Vagina (tissue), 2 donors: ENCODE measurements around the gene TBX1. TPM values are rescaled to one million over a fixed set of nuclear protein-coding genes. Genes with fewer than 3 reads are reported as not detected.

Experiments
- DNase-seq, 2 donors: peaks; one replicate each; pipeline ENCODE4 v3.0.0-alpha.2; 2017; ENCODE audit errors: extremely low spot score in 2 of 2
- H3K27ac ChIP-seq: fragments of 200-600 bp; sonication (generic); one replicate; pipeline ENCODE4 v1.5.1; 2019
- H3K27me3 ChIP-seq: fragments of 200-600 bp; sonication (generic); one replicate; pipeline ENCODE4 v1.5.1; 2019
- H3K36me3 ChIP-seq, 2 donors: fragments of 200-600 bp; sonication (generic); one replicate each; pipeline ENCODE4 v1.5.1; 2017 to 2019
- H3K4me1 ChIP-seq: fragments of 200-600 bp; sonication (generic); one replicate; pipeline ENCODE4 v1.5.1; 2019
- H3K4me3 ChIP-seq, 2 donors: fragments of 200-600 bp; sonication (generic); 1 replicate in 1 of 2; 2 replicates in 1 of 2; pipeline ENCODE4 v1.5.1; 2016 to 2019
- H3K9me3 ChIP-seq: fragments of 200-600 bp; sonication (generic); one replicate; pipeline ENCODE4 v1.5.1; 2019
- CTCF ChIP-seq, 3 experiments: fragments of 450-650 bp in 2 of 3; fragments of 200-600 bp in 1 of 3; sonication (generic) in 1 of 3; IDR thresholded peaks; one replicate each; pipeline ENCODE4 v1.5.1; 2017 to 2019; ENCODE audit warnings: antibody characterized with exemption in 3 of 3, mild to moderate bottlenecking in 2 of 3, moderate library complexity in 2 of 3
- POLR2A ChIP-seq, 2 donors: fragments of 450-650 bp; IDR thresholded peaks; one replicate each; pipeline ENCODE4 v1.6.1; 2017; ENCODE audit warnings: antibody characterized with exemption in 2 of 2, mild to moderate bottlenecking in 2 of 2, moderate library complexity in 2 of 2
- POLR2AphosphoS5 ChIP-seq, 2 donors: sonication (generic); formaldehyde crosslinking; IDR thresholded peaks; one replicate each; pipeline ENCODE4 v1.9.0; 2017; ENCODE audit warnings: antibody characterized with exemption in 2 of 2, mild to moderate bottlenecking in 2 of 2, low read depth in 1 of 2; ENCODE audit not compliant: insufficient read depth in 1 of 2
- intact Hi-C: fragments of 100-400 bp; cut with DNase I; formaldehyde crosslinking; loops from one replicate; pipeline ENCODE4 v1.15.1; 2023
- total RNA-seq: library from RNA; depleted of rRNA; stranded (reverse); fragments of >200 nt; gene quantifications from one replicate; pipeline ENCODE4 v1.2.3, GENCODE V29; 2016

Gene TBX1
- total RNA-seq, 1 donor from 2014 or later, result 7.1 TPM

- Histone ChIP-seq H3K36me3 (no peaks in the 10 kb centered on the region), H3K27ac (no peak overlapping the region), H3K4me3 (no peak overlapping the region), H3K4me1 (no peaks in the 10 kb centered on the region), H3K27me3 (no peaks in the 10 kb centered on the region), H3K9me3 (no peaks in the 10 kb centered on the region)
- no peak for DNase-seq
- no peak for TF ChIP-seq POLR2AphosphoS5 (IDR thresholded peaks at IDR 0.05; ENCODE audit: insufficient read depth in 1 of 2, low read depth in 1 of 2)
- TF ChIP-seq POLR2A (IDR thresholded peaks at IDR 0.05), result no peak
- TF ChIP-seq CTCF (IDR thresholded peaks at IDR 0.05), result no peak
- intact Hi-C loops, result no loop called here
These were observed 24.0 kb downstream of the TBX1 start for GRCh38 chr22:19784384-19785175.

GRCh38 chr22:19785461-19786263 lies 25.1 kb downstream of the TBX1 start:
- no peak overlapping the region for H3K4me3 ChIP-seq
- no peaks in the 10 kb centered on the region for H3K36me3 ChIP-seq
- H3K4me1 ChIP-seq, result no peaks in the 10 kb centered on the region
- no peak for DNase-seq
- no peaks in the 10 kb centered on the region for H3K9me3 ChIP-seq
- intact Hi-C loops, result no loop called here
- no peak overlapping the region for H3K27ac ChIP-seq
- TF ChIP-seq POLR2A (IDR thresholded peaks at IDR 0.05) (no peak), POLR2AphosphoS5 (IDR thresholded peaks at IDR 0.05; ENCODE audit: insufficient read depth in 1 of 2, low read depth in 1 of 2) (no peak), CTCF (IDR thresholded peaks at IDR 0.05) (no peak)
- no peaks in the 10 kb centered on the region for H3K27me3 ChIP-seq

GRCh38 chr22:19786264-19786585 lies 25.6 kb downstream of the TBX1 start:
- H3K27me3 ChIP-seq, result no peaks in the 10 kb centered on the region
- no peak for DNase-seq
- no peaks in the 10 kb centered on the region for H3K4me1 ChIP-seq
- no peak for TF ChIP-seq CTCF (IDR thresholded peaks at IDR 0.05)
- no peaks in the 10 kb centered on the region for H3K9me3 ChIP-seq
- no peak overlapping the region for H3K27ac ChIP-seq
- intact Hi-C loops, result no loop called here
- no peaks in the 10 kb centered on the region for H3K36me3 ChIP-seq
- H3K4me3 ChIP-seq, result no peak overlapping the region

GRCh38 chr22:19786959-19787848 lies 26.6 kb downstream of the TBX1 start:
- Histone ChIP-seq H3K36me3 (no peaks in the 10 kb centered on the region), H3K27me3 (no peaks in the 10 kb centered on the region), H3K4me3 (no peak overlapping the region), H3K27ac (no peak overlapping the region), H3K9me3 (no peaks in the 10 kb centered on the region), H3K4me1 (no peaks in the 10 kb centered on the region)
- intact Hi-C loops, result no loop called here
- TF ChIP-seq POLR2A (IDR thresholded peaks at IDR 0.05), result no peak
- TF ChIP-seq POLR2AphosphoS5 (IDR thresholded peaks at IDR 0.05; ENCODE audit: insufficient read depth in 1 of 2, low read depth in 1 of 2), result no peak
- no peak for TF ChIP-seq CTCF (IDR thresholded peaks at IDR 0.05)
- DNase-seq, result no peak
